HAP-1 (cell line): Measurements from ENCODE around the gene FBXL15.

ENCODE experiments used
- DNase-seq, 2 experiments: peaks; one replicate each; pipeline ENCODE4 v3.0.0-alpha.2; 2016 to 2020; ENCODE audit warnings: low spot score in 2 of 2
- H3K27me3 ChIP-seq: fragments of 250-450 bp; sonication (Bioruptor Pico); 2 replicates; pipeline ENCODE4 v1.5.1; 2020; ENCODE audit warnings: low read depth, mild to moderate bottlenecking, moderate library complexity
- H3K36me3 ChIP-seq: fragments of 250-450 bp; sonication (Bioruptor Pico); replicated peaks from 2 replicates; pipeline ENCODE4 v1.5.1; 2020; ENCODE audit warnings: mild to moderate bottlenecking
- H3K4me1 ChIP-seq: fragments of 250-450 bp; sonication (Bioruptor Pico); 2 replicates; pipeline ENCODE4 v1.5.1; 2020; ENCODE audit warnings: mild to moderate bottlenecking
- H3K4me3 ChIP-seq: fragments of 250-450 bp; sonication (Bioruptor Pico); 2 replicates; pipeline ENCODE4 v1.5.1; 2020; ENCODE audit warnings: mild to moderate bottlenecking, moderate library complexity
- H3K9me3 ChIP-seq: fragments of 250-450 bp; sonication (Bioruptor Pico); 2 replicates; pipeline ENCODE4 v1.5.1; 2020; ENCODE audit warnings: mild to moderate bottlenecking, moderate library complexity
- in situ Hi-C: fragments of 300-500 bp; cut with MboI; formaldehyde crosslinking; loops from 3 replicates; pipeline ENCODE4 v1.14.3; 2020; ENCODE audit warnings: low sequenced_read_pairs, inconsistent platforms, mixed read lengths

The FBXL15 gene

GRCh38 chr10:102420714-102421506 is at the start of gene FBXL15:
Gene FBXL15, plus strand, starts transcription at chr10:102420836. Its CDS starts 294 bp downstream, at chr10:102421130.
- no peaks in the 10 kb centered on the region for H3K9me3 ChIP-seq
- H3K36me3 ChIP-seq: peaks cover 20% of the 10 kb centered on the region
- H3K4me1 ChIP-seq: peaks cover 19% of the 10 kb centered on the region
- H3K4me3 ChIP-seq: peak within 1 kb of the TSS; percentile 81
- no peaks in the 10 kb centered on the region for H3K27me3 ChIP-seq
- peak; percentile 92 to 98 for DNase-seq
- in situ Hi-C loops: no loop called here

GRCh38 chr10:102371295-102371694 is 49.3 kb upstream of the FBXL15 start:
- peaks cover 77% of the 10 kb centered on the region for H3K36me3 ChIP-seq
- H3K9me3 ChIP-seq: no peaks in the 10 kb centered on the region
- in situ Hi-C loops: no loop called here
- DNase-seq: no peak
- no peaks in the 10 kb centered on the region for H3K4me1 ChIP-seq
- H3K27me3 ChIP-seq: no peaks in the 10 kb centered on the region
- H3K4me3 ChIP-seq: no peak overlapping the region

GRCh38 chr10:102375250-102375649 is 45.4 kb upstream of the FBXL15 start:
- peak in 1 of 2 experiments; percentile 20 for DNase-seq
- Histone ChIP-seq H3K9me3 (no peaks in the 10 kb centered on the region), H3K4me3 (no peak overlapping the region), H3K27me3 (no peaks in the 10 kb centered on the region), H3K4me1 (no peaks in the 10 kb centered on the region), H3K36me3 (peaks cover 66% of the 10 kb centered on the region)
- in situ Hi-C loops: no loop called here

- no peaks in the 10 kb centered on the region for H3K4me1 ChIP-seq
Observed at GRCh38 chr10:102375867-102376266, 44.8 kb upstream of the FBXL15 start.

GRCh38 chr10:102376901-102377300 is 43.7 kb upstream of the FBXL15 start:
- H3K4me1 ChIP-seq: no peaks in the 10 kb centered on the region
- H3K27me3 ChIP-seq: no peaks in the 10 kb centered on the region
- in situ Hi-C loops: no loop called here
- H3K36me3 ChIP-seq: peaks cover 63% of the 10 kb centered on the region
- H3K9me3 ChIP-seq: no peaks in the 10 kb centered on the region
- no peak overlapping the region for H3K4me3 ChIP-seq
- DNase-seq: no peak

More at GRCh38 chr10:102375867-102376266, 44.8 kb upstream of the FBXL15 start:
- H3K36me3 ChIP-seq: peaks cover 65% of the 10 kb centered on the region
- no peaks in the 10 kb centered on the region for H3K27me3 ChIP-seq
- in situ Hi-C loops: no loop called here
- no peak overlapping the region for H3K4me3 ChIP-seq
- no peak for DNase-seq
- H3K9me3 ChIP-seq: no peaks in the 10 kb centered on the region

- Histone ChIP-seq H3K36me3 (peaks cover 50% of the 10 kb centered on the region), H3K4me1 (no peaks in the 10 kb centered on the region), H3K27me3 (no peaks in the 10 kb centered on the region), H3K4me3 (no peak overlapping the region), H3K9me3 (no peaks in the 10 kb centered on the region)
- in situ Hi-C loops: no loop called here
- DNase-seq: no peak
Observed at GRCh38 chr10:102379383-102379782, 41.3 kb upstream of the FBXL15 start.

GRCh38 chr10:102381983-102382382 is 38.7 kb upstream of the FBXL15 start:
- H3K9me3 ChIP-seq: no peaks in the 10 kb centered on the region
- H3K36me3 ChIP-seq: peaks cover 33% of the 10 kb centered on the region
- in situ Hi-C loops: no loop called here
- DNase-seq: no peak
- no peaks in the 10 kb centered on the region for H3K27me3 ChIP-seq
- H3K4me3 ChIP-seq: no peak overlapping the region
- no peaks in the 10 kb centered on the region for H3K4me1 ChIP-seq

- DNase-seq: no peak
- Histone ChIP-seq H3K4me3 (no peak overlapping the region), H3K36me3 (peaks cover 29% of the 10 kb centered on the region), H3K4me1 (no peaks in the 10 kb centered on the region), H3K9me3 (no peaks in the 10 kb centered on the region), H3K27me3 (no peaks in the 10 kb centered on the region)
- in situ Hi-C loops: no loop called here
Observed at GRCh38 chr10:102382871-102383270, 37.8 kb upstream of the FBXL15 start.

GRCh38 chr10:102384053-102384452 is 36.6 kb upstream of the FBXL15 start:
- in situ Hi-C loops: no loop called here
- H3K9me3 ChIP-seq: no peaks in the 10 kb centered on the region
- peak in 1 of 2 experiments; percentile 60 for DNase-seq
- peaks cover 23% of the 10 kb centered on the region for H3K36me3 ChIP-seq
- no peaks in the 10 kb centered on the region for H3K4me1 ChIP-seq
- no peak overlapping the region for H3K4me3 ChIP-seq
- no peaks in the 10 kb centered on the region for H3K27me3 ChIP-seq

- no peak overlapping the region for H3K4me3 ChIP-seq
- H3K9me3 ChIP-seq: no peaks in the 10 kb centered on the region
- no peak for DNase-seq
- H3K4me1 ChIP-seq: no peaks in the 10 kb centered on the region
- H3K27me3 ChIP-seq: no peaks in the 10 kb centered on the region
- H3K36me3 ChIP-seq: peaks cover 19% of the 10 kb centered on the region
- in situ Hi-C loops: no loop called here
Observed at GRCh38 chr10:102384606-102385429, 35.8 kb upstream of the FBXL15 start.

GRCh38 chr10:102389894-102390293 is 30.7 kb upstream of the FBXL15 start:
- H3K9me3 ChIP-seq: no peaks in the 10 kb centered on the region
- no peaks in the 10 kb centered on the region for H3K36me3 ChIP-seq
- no peaks in the 10 kb centered on the region for H3K27me3 ChIP-seq
- peaks cover 23% of the 10 kb centered on the region for H3K4me1 ChIP-seq
- in situ Hi-C loops: no loop called here
- no peak for DNase-seq
- no peak overlapping the region for H3K4me3 ChIP-seq

GRCh38 chr10:102392306-102392705 is 28.3 kb upstream of the FBXL15 start:
- in situ Hi-C loops: no loop called here
- no peaks in the 10 kb centered on the region for H3K9me3 ChIP-seq
- 0 out of 2 replicates have a peak, but pooled peaks cover 7% of the 10 kb centered on the region for H3K36me3 ChIP-seq
- no peak overlapping the region for H3K4me3 ChIP-seq
- H3K27me3 ChIP-seq: no peaks in the 10 kb centered on the region
- no peak for DNase-seq
- H3K4me1 ChIP-seq: peaks cover 26% of the 10 kb centered on the region

- in situ Hi-C loops: no loop called here
- H3K4me3 ChIP-seq: peak overlapping the region; percentile 86
- H3K9me3 ChIP-seq: no peaks in the 10 kb centered on the region
- peaks cover 18% of the 10 kb centered on the region; the same call in 1 of the 2 replicates for H3K36me3 ChIP-seq
- H3K27me3 ChIP-seq: no peaks in the 10 kb centered on the region
- DNase-seq: no peak
- H3K4me1 ChIP-seq: peaks cover 26% of the 10 kb centered on the region
Observed at GRCh38 chr10:102393411-102394078, 27.1 kb upstream of the FBXL15 start.
